Neural crest cell (in vitro differentiated cells): ENCODE data around the gene PRR23E. TPM values are rescaled to one million over a fixed set of nuclear protein-coding genes. Genes with fewer than 3 reads are reported as not detected.
A peak's percentile ranks its signal among the peaks of the same experiment; 100 is the strongest.

Experiments
- DNase-seq: peaks from one replicate; pipeline ENCODE4 v3.0.0; 2021; ENCODE audit warnings: low read depth, mixed read lengths, low spot score
- H3K27ac Mint-ChIP-seq: one replicate; pipeline ENCODE4 v1.8.0; 2021; ENCODE audit warnings: mild to moderate bottlenecking, mixed read lengths; ENCODE audit not compliant: unreplicated experiment
- H3K27me3 Mint-ChIP-seq: 2 replicates; pipeline ENCODE4 v1.8.0; 2021; ENCODE audit warnings: low read depth, mild to moderate bottlenecking, mixed read lengths
- H3K36me3 Mint-ChIP-seq: 2 replicates; pipeline ENCODE4 v1.8.0; 2021; ENCODE audit warnings: low read depth, mild to moderate bottlenecking, mixed read lengths
- H3K4me1 Mint-ChIP-seq: 2 replicates; pipeline ENCODE4 v1.8.0; 2021; ENCODE audit warnings: mixed read lengths
- H3K4me3 Mint-ChIP-seq: one replicate; pipeline ENCODE4 v1.8.0; 2021; ENCODE audit warnings: mild to moderate bottlenecking, mixed read lengths
- H3K9me3 Mint-ChIP-seq: 2 replicates; pipeline ENCODE4 v1.8.0; 2021; ENCODE audit warnings: mixed read lengths
- total RNA-seq: library from RNA; stranded (reverse); gene quantifications from 2 replicates; pipeline ENCODE4 v1.2.1, GENCODE V29; 2021
- TF ChIP-seq, protein P1 (sequence below): fragments of 200-600 bp; sonication (generic); conservative IDR thresholded peaks from 2 replicates; pipeline ENCODE4 v1.5.0; 2021; ENCODE audit warnings: antibody characterized with exemption, mild to moderate bottlenecking

The PRR23E gene
- total RNA-seq, 1 donor from 2014 or later: not detected

DNA sequence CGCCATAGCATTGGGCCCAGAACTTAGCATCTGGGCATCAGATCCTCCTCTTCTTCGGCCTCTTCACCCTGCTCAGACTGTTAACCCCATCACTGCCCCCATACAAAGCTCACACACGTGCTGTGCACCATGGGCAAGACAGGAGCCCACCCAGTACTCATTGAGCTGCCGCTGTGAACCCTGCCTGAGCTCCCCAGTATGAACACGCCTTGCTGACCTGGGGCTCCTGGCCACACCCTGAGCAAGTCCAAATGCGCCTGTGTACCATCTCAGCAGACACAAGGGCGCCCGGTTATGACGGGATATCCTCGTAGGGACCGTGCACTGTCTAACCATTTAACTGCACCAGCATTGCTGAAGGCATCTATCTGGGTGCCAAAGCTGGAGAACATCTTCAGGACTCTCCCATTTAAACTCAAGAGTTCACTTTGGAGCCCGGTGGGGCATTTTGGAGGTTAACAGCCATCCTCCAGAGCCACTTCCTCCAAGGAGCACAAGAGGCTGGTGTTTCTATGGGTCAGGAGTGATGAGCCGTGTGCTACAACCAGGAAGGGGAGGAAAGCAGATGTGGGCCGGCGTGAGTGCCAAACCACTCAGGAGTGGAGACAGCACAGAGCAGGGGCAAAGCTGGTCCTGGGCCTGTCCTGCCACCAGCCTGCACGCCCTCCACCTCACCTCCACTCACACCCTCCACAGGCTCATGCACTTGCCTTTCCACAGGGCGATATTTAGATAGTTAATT, 12.1 kb downstream of the PRR23E start:
- DNase-seq: no peak
- H3K36me3 Mint-ChIP-seq: no peaks in the 10 kb centered on the region
- no peak overlapping the region for H3K27ac Mint-ChIP-seq
- H3K27me3 Mint-ChIP-seq: peaks cover 6% of the 10 kb centered on the region
- TF ChIP-seq, protein P1, sequence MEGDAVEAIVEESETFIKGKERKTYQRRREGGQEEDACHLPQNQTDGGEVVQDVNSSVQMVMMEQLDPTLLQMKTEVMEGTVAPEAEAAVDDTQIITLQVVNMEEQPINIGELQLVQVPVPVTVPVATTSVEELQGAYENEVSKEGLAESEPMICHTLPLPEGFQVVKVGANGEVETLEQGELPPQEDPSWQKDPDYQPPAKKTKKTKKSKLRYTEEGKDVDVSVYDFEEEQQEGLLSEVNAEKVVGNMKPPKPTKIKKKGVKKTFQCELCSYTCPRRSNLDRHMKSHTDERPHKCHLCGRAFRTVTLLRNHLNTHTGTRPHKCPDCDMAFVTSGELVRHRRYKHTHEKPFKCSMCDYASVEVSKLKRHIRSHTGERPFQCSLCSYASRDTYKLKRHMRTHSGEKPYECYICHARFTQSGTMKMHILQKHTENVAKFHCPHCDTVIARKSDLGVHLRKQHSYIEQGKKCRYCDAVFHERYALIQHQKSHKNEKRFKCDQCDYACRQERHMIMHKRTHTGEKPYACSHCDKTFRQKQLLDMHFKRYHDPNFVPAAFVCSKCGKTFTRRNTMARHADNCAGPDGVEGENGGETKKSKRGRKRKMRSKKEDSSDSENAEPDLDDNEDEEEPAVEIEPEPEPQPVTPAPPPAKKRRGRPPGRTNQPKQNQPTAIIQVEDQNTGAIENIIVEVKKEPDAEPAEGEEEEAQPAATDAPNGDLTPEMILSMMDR: no peak
- peaks cover 7% of the 10 kb centered on the region for H3K9me3 Mint-ChIP-seq
- no peak overlapping the region for H3K4me3 Mint-ChIP-seq
- H3K4me1 Mint-ChIP-seq: no peaks in the 10 kb centered on the region

DNA sequence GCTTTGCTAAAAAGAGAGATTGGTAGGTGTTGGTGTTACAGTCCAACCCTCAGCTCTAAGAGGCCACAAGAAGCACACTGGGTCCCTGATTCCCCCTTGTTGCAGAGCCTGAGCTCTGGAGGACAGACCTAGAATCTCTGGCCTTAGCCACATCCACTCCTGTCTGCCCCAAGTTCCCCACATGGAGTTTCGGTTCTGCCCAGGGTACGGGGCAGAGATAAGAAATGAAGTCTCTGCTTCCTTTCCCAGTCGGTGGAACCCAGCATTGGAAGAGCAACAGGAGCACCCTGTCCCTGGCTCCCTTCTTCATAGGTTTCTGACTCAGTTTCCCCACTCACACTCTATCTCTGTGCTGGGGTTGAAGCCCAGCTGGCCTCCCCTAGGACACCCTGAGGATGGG, 13.2 kb downstream of the PRR23E start:
- H3K27ac Mint-ChIP-seq: no peak overlapping the region
- DNase-seq: no peak
- TF ChIP-seq, protein P1: no peak
- no peak overlapping the region for H3K4me3 Mint-ChIP-seq
- H3K4me1 Mint-ChIP-seq: no peaks in the 10 kb centered on the region
- H3K27me3 Mint-ChIP-seq: peaks cover 3% of the 10 kb centered on the region
- H3K36me3 Mint-ChIP-seq: no peaks in the 10 kb centered on the region
- H3K9me3 Mint-ChIP-seq: peaks cover 7% of the 10 kb centered on the region

DNA sequence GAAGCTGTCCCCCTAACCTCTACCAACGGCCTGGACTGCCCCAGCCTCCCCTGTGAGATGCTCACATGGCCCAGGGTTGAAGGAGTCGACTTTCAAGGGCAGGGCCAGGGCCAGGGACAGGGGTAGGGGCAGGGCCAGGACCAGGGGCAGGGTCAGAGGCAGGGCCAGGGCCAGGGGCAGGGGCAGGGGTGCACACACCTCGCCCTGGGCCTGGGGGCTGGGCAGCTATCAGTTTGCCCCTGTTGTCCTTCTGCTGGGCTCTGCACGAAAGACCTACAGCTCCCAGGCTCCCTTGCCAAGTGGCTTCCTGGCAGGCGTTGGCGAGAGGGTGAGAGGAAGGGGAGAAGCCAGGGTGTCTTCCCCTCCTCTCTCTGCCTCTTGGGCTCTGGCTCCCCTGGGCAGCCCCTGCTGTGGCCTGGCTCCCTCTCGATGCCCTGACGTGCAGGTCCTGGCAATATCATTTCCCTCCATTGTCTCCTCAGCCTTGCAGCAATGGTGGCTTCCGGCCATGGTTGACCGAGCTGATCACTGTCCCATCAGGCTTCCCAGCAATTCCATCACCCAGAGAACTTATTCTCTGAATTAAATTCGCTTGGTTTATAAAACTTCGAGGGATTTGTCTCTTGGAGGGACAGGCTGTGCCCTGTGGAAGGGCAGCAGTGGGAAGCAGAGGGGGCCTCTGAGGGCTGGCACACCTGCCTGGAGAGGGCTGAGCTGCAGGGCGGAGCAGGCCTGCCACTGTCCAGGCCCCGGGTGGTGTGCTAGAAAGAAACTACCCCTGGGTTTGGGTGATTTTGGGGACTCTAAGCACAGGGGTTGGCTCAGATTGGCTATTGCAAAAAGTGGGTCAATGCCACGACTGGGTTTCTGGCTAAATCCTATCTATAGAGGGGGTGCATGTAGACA, 13.9 kb downstream of the PRR23E start:
- Mint-ChIP-seq H3K36me3 (no peaks in the 10 kb centered on the region), H3K4me3 (no peak overlapping the region), H3K27ac (no peak overlapping the region), H3K9me3 (peaks cover 7% of the 10 kb centered on the region), H3K4me1 (no peaks in the 10 kb centered on the region), H3K27me3 (no peaks in the 10 kb centered on the region)
- TF ChIP-seq, protein P1: no peak
- DNase-seq: no peak

DNA sequence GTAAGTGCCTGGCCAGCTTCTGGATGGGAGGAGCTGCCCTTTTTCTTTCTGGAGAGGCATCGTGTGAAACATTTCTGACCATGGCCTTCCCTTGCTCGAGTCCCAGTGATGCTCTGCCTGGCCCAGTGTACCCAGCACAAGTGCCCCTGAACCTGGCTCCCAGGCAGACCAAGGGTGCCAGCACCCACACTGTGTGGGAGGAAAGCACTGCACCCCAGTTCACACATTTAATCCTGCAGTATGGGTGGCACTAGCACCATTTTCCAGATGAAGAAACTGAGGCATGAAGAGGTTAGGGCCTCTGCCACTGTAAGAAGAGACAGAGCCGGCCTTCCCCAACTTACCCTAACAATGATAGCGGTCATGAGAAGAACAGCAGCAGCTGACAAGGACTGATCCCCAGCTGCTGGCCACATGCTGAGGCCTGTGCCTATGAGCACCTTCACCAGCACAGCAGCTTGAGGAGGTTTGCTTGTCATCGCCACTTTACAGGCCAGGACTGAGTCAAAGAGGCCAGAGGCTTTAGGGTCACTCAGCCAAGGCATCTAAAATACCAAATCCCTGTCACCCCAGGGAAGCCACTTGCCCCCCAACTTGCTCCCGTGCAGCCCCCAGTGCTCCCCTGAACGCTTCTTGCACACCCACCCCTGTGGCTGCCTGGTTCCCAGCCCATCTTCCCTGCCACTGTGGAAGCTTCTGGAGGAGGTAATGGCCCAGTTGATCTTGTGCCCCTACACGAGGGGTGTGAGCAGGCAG, 15.0 kb downstream of the PRR23E start:
- TF ChIP-seq, protein P1: no peak
- no peak for DNase-seq
- H3K9me3 Mint-ChIP-seq: peaks cover under 1% of the 10 kb centered on the region

DNA sequence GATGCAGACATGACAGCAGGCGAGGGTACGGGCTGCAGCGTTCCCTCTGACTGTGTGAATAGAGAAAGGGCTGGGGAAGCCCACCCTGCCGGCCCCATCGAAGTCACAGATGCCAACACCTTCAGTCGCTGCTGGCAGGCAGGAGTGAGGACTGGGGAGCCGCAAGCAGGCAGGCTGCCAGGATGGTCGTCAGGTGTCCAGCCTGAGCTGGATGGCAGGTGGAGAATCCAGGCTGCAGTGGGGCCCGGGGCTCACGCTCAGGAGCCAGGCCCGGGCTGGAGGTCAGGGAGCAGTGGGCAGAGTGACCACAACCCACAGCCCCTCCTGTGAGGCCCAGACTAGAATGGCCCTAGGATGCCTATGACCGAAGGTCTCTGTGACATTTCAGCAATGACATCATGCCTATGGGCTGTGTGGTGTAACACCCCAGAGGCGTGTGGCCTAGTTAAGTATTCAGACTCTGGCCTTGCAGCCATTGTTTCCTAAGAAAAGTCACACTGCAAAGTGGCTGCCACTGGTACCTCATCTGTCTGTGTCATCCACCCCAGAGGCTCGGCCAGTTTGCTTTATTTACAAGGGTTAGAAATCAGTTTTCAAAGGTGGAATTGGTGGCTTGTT, 15.7 kb downstream of the PRR23E start:
- DNase-seq: no peak
- Mint-ChIP-seq H3K4me1 (no peaks in the 10 kb centered on the region), H3K27me3 (no peaks in the 10 kb centered on the region), H3K9me3 (no peaks in the 10 kb centered on the region), H3K27ac (peak overlapping the region; percentile 78), H3K36me3 (no peaks in the 10 kb centered on the region), H3K4me3 (no peak overlapping the region)
- TF ChIP-seq, protein P1: no peak

More for the DNA sequence above, 15.0 kb downstream of the PRR23E start:
- H3K27ac Mint-ChIP-seq: peak overlapping the region; percentile 27
- H3K36me3 Mint-ChIP-seq: no peaks in the 10 kb centered on the region
- no peak overlapping the region for H3K4me3 Mint-ChIP-seq
- H3K27me3 Mint-ChIP-seq: no peaks in the 10 kb centered on the region
- H3K4me1 Mint-ChIP-seq: no peaks in the 10 kb centered on the region
